ENCODE results near the gene GRB14.

The GRB14 gene

GRCh38 chr2:164560902-164561301 lies 60.4 kb downstream of the GRB14 start:
- Histone ChIP-seq H3K9me3 (replicated peaks; ENCODE audit: insufficient read depth, low read length) (no peaks in the 10 kb centered on the region), H3K9me2 (replicated peaks; ENCODE audit: insufficient read depth, low read length) (no peaks in the 10 kb centered on the region), H3K9ac (ENCODE audit: low read length) (no peak overlapping the region), H3K27ac (ENCODE audit: low read length) (no peak overlapping the region), H3K4me2 (ENCODE audit: low read depth, low read length) (no peak overlapping the region), H3F3A (ENCODE audit: insufficient read depth, low read length) (no peaks in the 10 kb centered on the region), H3K4me1 (ENCODE audit: low read length) (no peaks in the 10 kb centered on the region), H2AFZ (ENCODE audit: low read length) (no peak overlapping the region), H3K79me2 (ENCODE audit: low read length) (no peaks in the 10 kb centered on the region), H4K20me1 (ENCODE audit: insufficient read depth, low read length) (no peaks in the 10 kb centered on the region), H3K36me3 (replicated peaks; ENCODE audit: insufficient read depth, low read length) (no peaks in the 10 kb centered on the region), H3K4me3 (ENCODE audit: low read length) (no peak overlapping the region), H3K27me3 (replicated peaks; ENCODE audit: insufficient read depth, low read length) (no peaks in the 10 kb centered on the region)
- TF ChIP-seq EZH2phosphoT487 (IDR thresholded peaks at IDR 0.05; ENCODE audit: low read length) (no peak), EZH2 (optimal IDR thresholded peaks at IDR 0.05; ENCODE audit: low read depth, low read length) (no peak), CTCF (IDR thresholded peaks at IDR 0.05; ENCODE audit: low read length) (no peak)
- DNase-seq: no peak

GRCh38 chr2:164560181-164560792 lies 61.0 kb downstream of the GRB14 start:
- no peaks in the 10 kb centered on the region for H3K27me3 ChIP-seq (replicated peaks; ENCODE audit: insufficient read depth, low read length)
- H3F3A ChIP-seq (ENCODE audit: insufficient read depth, low read length): no peaks in the 10 kb centered on the region
- peak; percentile 66 for DNase-seq
- no peaks in the 10 kb centered on the region for H4K20me1 ChIP-seq (ENCODE audit: insufficient read depth, low read length)
- no peaks in the 10 kb centered on the region for H3K79me2 ChIP-seq (ENCODE audit: low read length)
- H2AFZ ChIP-seq (ENCODE audit: low read length): no peak overlapping the region
- no peaks in the 10 kb centered on the region for H3K9me3 ChIP-seq (replicated peaks; ENCODE audit: insufficient read depth, low read length)
- H3K4me1 ChIP-seq (ENCODE audit: low read length): no peaks in the 10 kb centered on the region
- H3K36me3 ChIP-seq (replicated peaks; ENCODE audit: insufficient read depth, low read length): no peaks in the 10 kb centered on the region
- no peak overlapping the region for H3K27ac ChIP-seq (ENCODE audit: low read length)
- no peak overlapping the region for H3K4me3 ChIP-seq (ENCODE audit: low read length)
- no peak overlapping the region for H3K9ac ChIP-seq (ENCODE audit: low read length)
- no peaks in the 10 kb centered on the region for H3K9me2 ChIP-seq (replicated peaks; ENCODE audit: insufficient read depth, low read length)
- H3K4me2 ChIP-seq (ENCODE audit: low read depth, low read length): no peak overlapping the region
- TF ChIP-seq CTCF (IDR thresholded peaks at IDR 0.05; ENCODE audit: low read length) (peak; percentile 71), EZH2phosphoT487 (IDR thresholded peaks at IDR 0.05; ENCODE audit: low read length) (no peak), EZH2 (optimal IDR thresholded peaks at IDR 0.05; ENCODE audit: low read depth, low read length) (no peak)

GRCh38 chr2:164558450-164558849 lies 62.8 kb downstream of the GRB14 start:
- H3F3A ChIP-seq (ENCODE audit: insufficient read depth, low read length): no peaks in the 10 kb centered on the region
- no peaks in the 10 kb centered on the region for H3K4me1 ChIP-seq (ENCODE audit: low read length)
- H3K27ac ChIP-seq (ENCODE audit: low read length): no peak overlapping the region
- no peak overlapping the region for H3K4me3 ChIP-seq (ENCODE audit: low read length)
- H3K9me2 ChIP-seq (replicated peaks; ENCODE audit: insufficient read depth, low read length): no peaks in the 10 kb centered on the region
- H2AFZ ChIP-seq (ENCODE audit: low read length): no peak overlapping the region
- H4K20me1 ChIP-seq (ENCODE audit: insufficient read depth, low read length): no peaks in the 10 kb centered on the region
- no peak overlapping the region for H3K9ac ChIP-seq (ENCODE audit: low read length)
- no peaks in the 10 kb centered on the region for H3K36me3 ChIP-seq (replicated peaks; ENCODE audit: insufficient read depth, low read length)
- no peak overlapping the region for H3K4me2 ChIP-seq (ENCODE audit: low read depth, low read length)
- no peak for DNase-seq
- no peaks in the 10 kb centered on the region for H3K79me2 ChIP-seq (ENCODE audit: low read length)
- H3K27me3 ChIP-seq (replicated peaks; ENCODE audit: insufficient read depth, low read length): no peaks in the 10 kb centered on the region
- H3K9me3 ChIP-seq (replicated peaks; ENCODE audit: insufficient read depth, low read length): no peaks in the 10 kb centered on the region
- TF ChIP-seq EZH2phosphoT487 (IDR thresholded peaks at IDR 0.05; ENCODE audit: low read length): no peak
- no peak for TF ChIP-seq CTCF (IDR thresholded peaks at IDR 0.05; ENCODE audit: low read length)
- no peak for TF ChIP-seq EZH2 (optimal IDR thresholded peaks at IDR 0.05; ENCODE audit: low read depth, low read length)

Data from MM.1S (cell line).